Prostate gland (tissue), 2 donors: ENCODE results near the gene PACS1. TPM values are rescaled to one million over a fixed set of nuclear protein-coding genes. Genes with fewer than 3 reads are reported as not detected.
"Not testable (repeated sequence)": the region's sequence is repeated elsewhere in the genome, so short reads cannot be mapped to it uniquely, and the experiment has no call there.

Experiments used
- DNase-seq: peaks from one replicate; pipeline ENCODE4 v3.0.0-alpha.2; 2019; ENCODE audit warnings: low spot score
- H3K27ac ChIP-seq, 2 donors: fragments of 200-600 bp; sonication (generic); 2 replicates each; pipeline ENCODE4 v1.5.1; 2017 to 2019
- H3K27me3 ChIP-seq: fragments of 200-600 bp; sonication (generic); replicated peaks from 2 replicates; pipeline ENCODE4 v1.5.1; 2019; ENCODE audit not compliant: insufficient read depth
- H3K36me3 ChIP-seq, 2 donors: fragments of 200-600 bp; sonication (generic); 1 replicate in 1 of 2; 2 replicates in 1 of 2; pipeline versions ENCODE4 v1.5.1 to v1.8.1; 2017 to 2019
- H3K4me1 ChIP-seq: fragments of 200-600 bp; sonication (generic); replicated peaks from 2 replicates; pipeline ENCODE4 v1.5.1; 2019
- H3K4me3 ChIP-seq, 2 donors: fragments of 200-600 bp; sonication (generic); 2 replicates each; pipeline ENCODE4 v1.5.1; 2017 to 2019
- H3K9me3 ChIP-seq: fragments of 200-600 bp; sonication (generic); 2 replicates; pipeline ENCODE4 v1.5.1; 2017
- POLR2A ChIP-seq: fragments of 450-650 bp; IDR thresholded peaks from one replicate; pipeline ENCODE4 v1.6.1; 2016; ENCODE audit warnings: antibody characterized with exemption, mild to moderate bottlenecking
- POLR2AphosphoS5 ChIP-seq: sonication (generic); formaldehyde crosslinking; IDR thresholded peaks from one replicate; pipeline ENCODE4 v1.6.1; 2017; ENCODE audit warnings: antibody characterized with exemption
- WGBS: methylation state at CpG from one replicate; pipeline ENCODE4 v1.1.5; 2018; 5-methylcytosine and 5-hydroxymethylcytosine counted together
- intact Hi-C: fragments of 100-400 bp; cut with DNase I; formaldehyde crosslinking; loops from one replicate; pipeline ENCODE4 v1.14.2; 2022
- total RNA-seq, 2 donors: library from RNA; depleted of rRNA; stranded (reverse); fragments of >200 nt; gene quantifications; one replicate each; pipeline ENCODE4 v1.1.0, GENCODE V29; 2016
- TF ChIP-seq, protein P1 (sequence below), 4 experiments: fragments of 200-600 bp in 2 of 4; fragments of 450-650 bp in 2 of 4; sonication (generic) in 2 of 4; IDR thresholded peaks; 1 replicate in 3 of 4; 2 replicates in 1 of 4; pipeline ENCODE4 v1.5.1; 2016 to 2019; ENCODE audit warnings: antibody characterized with exemption in 4 of 4, mild to moderate bottlenecking in 2 of 4, moderate library complexity in 2 of 4

The PACS1 gene
- total RNA-seq, 2 donors from 2014 or later, result 51.9 to 107 TPM

GRCh38 chr11:66248903-66249302 is 178.8 kb downstream of the PACS1 start:
- intact Hi-C loops, result no loop called here
- no peak overlapping the region for H3K4me3 ChIP-seq
- H3K36me3 ChIP-seq, result no peaks in the 10 kb centered on the region
- WGBS, result 92% methylated on average over 6 of the region's 6 CpGs
- no peaks in the 10 kb centered on the region for H3K9me3 ChIP-seq
- H3K27me3 ChIP-seq, result no peaks in the 10 kb centered on the region
- DNase-seq, result no peak
- H3K4me1 ChIP-seq, result no peaks in the 10 kb centered on the region
- TF ChIP-seq POLR2AphosphoS5, result no peak
- no peak for TF ChIP-seq POLR2A
- TF ChIP-seq, protein P1, sequence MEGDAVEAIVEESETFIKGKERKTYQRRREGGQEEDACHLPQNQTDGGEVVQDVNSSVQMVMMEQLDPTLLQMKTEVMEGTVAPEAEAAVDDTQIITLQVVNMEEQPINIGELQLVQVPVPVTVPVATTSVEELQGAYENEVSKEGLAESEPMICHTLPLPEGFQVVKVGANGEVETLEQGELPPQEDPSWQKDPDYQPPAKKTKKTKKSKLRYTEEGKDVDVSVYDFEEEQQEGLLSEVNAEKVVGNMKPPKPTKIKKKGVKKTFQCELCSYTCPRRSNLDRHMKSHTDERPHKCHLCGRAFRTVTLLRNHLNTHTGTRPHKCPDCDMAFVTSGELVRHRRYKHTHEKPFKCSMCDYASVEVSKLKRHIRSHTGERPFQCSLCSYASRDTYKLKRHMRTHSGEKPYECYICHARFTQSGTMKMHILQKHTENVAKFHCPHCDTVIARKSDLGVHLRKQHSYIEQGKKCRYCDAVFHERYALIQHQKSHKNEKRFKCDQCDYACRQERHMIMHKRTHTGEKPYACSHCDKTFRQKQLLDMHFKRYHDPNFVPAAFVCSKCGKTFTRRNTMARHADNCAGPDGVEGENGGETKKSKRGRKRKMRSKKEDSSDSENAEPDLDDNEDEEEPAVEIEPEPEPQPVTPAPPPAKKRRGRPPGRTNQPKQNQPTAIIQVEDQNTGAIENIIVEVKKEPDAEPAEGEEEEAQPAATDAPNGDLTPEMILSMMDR (IDR thresholded peaks at IDR 0.05), result no peak
- no peak overlapping the region for H3K27ac ChIP-seq

DNA sequence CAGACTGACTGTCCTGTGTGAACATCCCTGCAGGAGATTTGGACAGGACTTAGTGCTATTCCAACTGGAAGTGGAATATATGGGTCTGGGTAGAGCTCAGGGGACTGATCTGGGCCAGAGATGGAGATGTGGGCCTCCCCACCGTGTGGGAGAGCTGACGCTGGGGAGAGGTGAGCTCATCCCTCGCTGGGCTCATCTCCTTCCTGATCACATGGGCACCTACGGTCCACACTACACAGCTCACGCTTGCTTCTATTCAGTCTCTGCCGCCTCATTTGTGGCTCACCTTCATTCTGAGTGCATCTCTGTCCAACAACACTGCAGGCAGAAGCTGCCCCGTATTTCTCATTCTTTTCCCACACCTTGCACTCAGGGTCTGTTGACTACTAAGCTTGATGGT is 181.7 kb downstream of the PACS1 start:
- intact Hi-C loops, result no loop called here
- no peaks in the 10 kb centered on the region for H3K27me3 ChIP-seq
- 64% methylated on average over 7 of the region's 7 CpGs for WGBS

GRCh38 chr11:66253081-66253480 is 183.0 kb downstream of the PACS1 start:
- intact Hi-C loops, result not testable (repeated sequence)

More for the DNA sequence above, 181.7 kb downstream of the PACS1 start:
- H3K9me3 ChIP-seq, result no peaks in the 10 kb centered on the region
- H3K36me3 ChIP-seq, result no peaks in the 10 kb centered on the region
- no peak overlapping the region for H3K27ac ChIP-seq
- TF ChIP-seq, protein P1 (IDR thresholded peaks at IDR 0.05), result no peak
- no peak for TF ChIP-seq POLR2A
- TF ChIP-seq POLR2AphosphoS5, result no peak
- no peak for DNase-seq
- no peak overlapping the region for H3K4me3 ChIP-seq
- no peaks in the 10 kb centered on the region for H3K4me1 ChIP-seq

DNA sequence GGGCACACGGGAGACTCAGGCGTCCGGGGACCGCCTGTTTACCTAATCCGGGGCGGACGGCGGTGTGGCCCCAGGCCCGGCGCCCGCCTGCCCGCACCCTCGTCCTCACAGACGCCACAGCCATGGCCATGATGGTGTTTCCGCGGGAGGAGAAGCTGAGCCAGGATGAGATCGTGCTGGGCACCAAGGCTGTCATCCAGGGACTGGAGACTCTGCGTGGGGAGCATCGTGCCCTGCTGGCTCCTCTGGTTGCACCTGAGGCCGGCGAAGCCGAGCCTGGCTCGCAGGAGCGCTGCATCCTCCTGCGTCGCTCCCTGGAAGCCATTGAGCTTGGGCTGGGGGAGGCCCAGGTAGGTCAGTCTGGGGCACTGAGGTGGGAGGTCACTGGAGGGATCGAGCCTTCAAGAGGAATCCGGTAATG is 188.4 kb downstream of the PACS1 start:
- H3K27ac ChIP-seq, result peak overlapping the region; percentile 77
- DNase-seq, result no peak
- H3K4me1 ChIP-seq, result peaks cover 4% of the 10 kb centered on the region
- 2% methylated on average over 26 of the region's 28 CpGs for WGBS
- TF ChIP-seq POLR2AphosphoS5, result no peak
- peak; percentile 1 for TF ChIP-seq POLR2A
- no peaks in the 10 kb centered on the region for H3K27me3 ChIP-seq
- intact Hi-C loops, result no loop called here
- no peaks in the 10 kb centered on the region for H3K9me3 ChIP-seq
- H3K4me3 ChIP-seq, result peak overlapping the region; percentile 74 to 92
- H3K36me3 ChIP-seq, result peaks cover 0 to 7% of the 10 kb centered on the region in 2 donors

More at GRCh38 chr11:66253081-66253480, 183.0 kb downstream of the PACS1 start:
- not testable (repeated sequence) for H3K4me1 ChIP-seq, H3K4me3 ChIP-seq, H3K27ac ChIP-seq, H3K27me3 ChIP-seq, H3K36me3 ChIP-seq, H3K9me3 ChIP-seq, DNase-seq
- 74% methylated on average over 6 of the region's 6 CpGs for WGBS

DNA sequence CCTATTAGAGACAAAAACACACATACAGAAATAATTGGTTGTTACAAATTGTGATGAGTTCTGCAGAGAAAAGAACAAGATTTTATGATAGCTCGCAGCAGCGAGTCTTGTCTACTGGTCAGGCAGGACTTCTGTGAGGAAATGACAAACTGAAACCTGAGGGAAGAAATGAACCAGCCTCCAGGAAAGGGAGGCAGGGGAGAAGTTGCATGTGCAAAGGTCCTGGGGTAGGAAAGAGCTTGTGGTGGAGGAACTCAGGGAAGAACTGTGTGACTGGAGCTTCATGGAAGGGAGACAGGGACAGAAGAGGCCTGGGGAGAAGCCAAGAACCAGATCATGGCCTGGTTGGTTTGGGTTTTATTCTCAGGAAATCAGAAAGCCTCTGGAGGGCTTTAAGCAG is 189.2 kb downstream of the PACS1 start:
- Histone ChIP-seq H3K9me3 (no peaks in the 10 kb centered on the region), H3K4me3 (no peak overlapping the region), H3K4me1 (peaks cover 4% of the 10 kb centered on the region), H3K27me3 (no peaks in the 10 kb centered on the region), H3K27ac (no peak overlapping the region), H3K36me3 (peaks cover 0 to 7% of the 10 kb centered on the region in 2 donors)
- TF ChIP-seq POLR2AphosphoS5 (no peak), POLR2A (no peak)
- TF ChIP-seq, protein P1 (IDR thresholded peaks at IDR 0.05), result no peak
- intact Hi-C loops, result no loop called here
- 96% methylated on average over 2 of the region's 2 CpGs for WGBS
- no peak for DNase-seq

DNA sequence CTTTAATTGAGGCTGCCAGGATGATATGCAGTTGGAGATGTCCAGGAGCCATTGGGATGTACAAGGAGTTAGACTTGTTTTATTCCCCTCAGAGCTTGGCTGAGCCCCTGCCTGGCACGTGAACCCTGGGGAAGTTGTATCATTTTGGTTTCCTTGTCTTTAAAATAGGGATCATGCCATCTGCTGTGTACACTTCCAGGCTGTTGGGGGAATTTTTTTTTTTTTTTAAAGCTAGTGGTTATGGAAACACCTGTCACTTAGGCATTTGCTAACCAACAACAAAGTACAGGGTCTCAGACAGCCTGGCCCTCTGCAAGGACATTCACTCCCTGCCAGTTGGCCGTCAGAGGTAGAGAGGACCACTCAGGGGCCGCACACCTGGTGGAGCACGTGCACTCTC is 189.9 kb downstream of the PACS1 start:
- DNase-seq, result no peak
- peaks cover 4% of the 10 kb centered on the region for H3K4me1 ChIP-seq
- H3K36me3 ChIP-seq, result peaks cover 0 to 7% of the 10 kb centered on the region in 2 donors
- H3K27me3 ChIP-seq, result no peaks in the 10 kb centered on the region
- H3K4me3 ChIP-seq, result no peak overlapping the region
- 84% methylated on average over 4 of the region's 4 CpGs for WGBS
- no peak overlapping the region for H3K27ac ChIP-seq
- intact Hi-C loops, result loop anchor here (10.0 kb wide), 1 partner anchor 345 kb away; the partner anchor contains the start of genes C11orf68 and DRAP1
- no peaks in the 10 kb centered on the region for H3K9me3 ChIP-seq
- TF ChIP-seq POLR2AphosphoS5, result no peak
- TF ChIP-seq POLR2A, result no peak
- TF ChIP-seq, protein P1 (IDR thresholded peaks at IDR 0.05), result no peak
